Activated gamma-delta T cell (primary cell): ENCODE data around the gene TRPC5OS.

Experiments
- DNase-seq: peaks from one replicate; lab custom pipeline; 2025; lab: John Stamatoyannopoulos, UW
- total RNA-seq, 2 donors: gene quantifications; one replicate each; lab custom pipeline; 2026; lab: John Stamatoyannopoulos, UW

The TRPC5OS gene
- 0.10 to 0.22 reads per million in 2 donors for total RNA-seq

DNA sequence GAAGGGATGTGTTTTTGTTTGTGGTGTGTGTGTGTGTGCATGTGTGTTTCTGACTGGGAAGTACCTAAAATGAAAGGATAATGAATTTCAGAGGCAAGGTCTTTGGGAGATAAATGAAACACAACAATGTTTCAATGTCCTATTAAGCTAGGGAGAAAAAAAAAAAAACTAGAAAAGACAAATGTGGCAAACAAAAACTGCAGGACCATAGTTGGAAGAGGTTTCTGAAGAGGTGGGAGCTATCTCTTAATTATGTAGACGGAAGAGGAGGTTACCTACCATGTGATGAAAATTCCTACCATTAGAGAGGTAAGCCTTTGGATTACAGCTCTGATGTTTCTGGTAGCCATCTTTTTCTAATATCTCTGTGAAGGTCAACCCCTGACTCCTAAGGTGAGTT is at the start of gene TRPC5OS:
Gene TRPC5OS (plus strand): TSS at position 301 of the 400 bp plus-strand sequence. CDS start 25,669 bp downstream, outside the sequence.
- no peak for DNase-seq

DNA sequence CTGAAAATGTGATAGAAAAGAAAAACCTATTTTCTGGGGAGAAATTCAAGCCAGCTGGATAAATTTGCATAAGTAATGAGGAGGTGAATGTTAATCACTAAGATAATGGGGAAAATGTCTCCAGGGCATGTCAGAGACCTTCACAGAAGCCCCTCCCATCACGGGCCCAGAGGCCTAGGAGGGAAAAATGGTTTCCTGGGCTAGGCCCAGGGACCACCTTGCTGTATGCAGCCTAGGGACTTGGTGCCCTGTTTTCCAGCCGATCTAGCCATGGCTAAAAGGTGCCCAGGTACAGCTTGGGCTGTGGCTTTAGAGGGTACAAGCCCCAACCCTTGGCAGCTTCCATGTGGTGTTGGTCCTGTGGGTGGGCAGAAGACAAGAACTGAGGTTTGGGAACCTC is 46.6 kb upstream of the TRPC5OS start:
- DNase-seq, result no peak

GRCh38 chrX:111830571-111830970 is 45.4 kb upstream of the TRPC5OS start:
- DNase-seq, result no peak

DNA sequence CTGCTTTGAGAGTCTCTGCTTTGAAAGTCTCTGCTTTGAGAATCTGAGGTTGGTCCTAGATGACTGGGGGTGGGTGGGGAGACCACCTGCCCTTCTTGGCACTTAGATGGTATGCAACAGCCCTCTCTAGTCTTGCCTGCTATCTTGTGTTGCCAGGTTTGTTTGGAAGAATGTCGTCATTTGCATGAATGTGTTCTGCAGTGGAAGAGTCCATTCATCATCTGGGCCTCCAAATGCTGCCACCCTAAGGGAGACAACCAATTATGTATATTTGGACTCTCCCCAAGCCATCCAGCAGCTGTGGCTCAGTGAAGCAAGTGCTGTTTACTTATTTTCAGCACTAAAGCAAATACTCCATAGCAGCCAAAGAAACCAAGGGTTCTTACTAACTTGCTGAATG is 44.6 kb upstream of the TRPC5OS start:
- no peak for DNase-seq

DNA sequence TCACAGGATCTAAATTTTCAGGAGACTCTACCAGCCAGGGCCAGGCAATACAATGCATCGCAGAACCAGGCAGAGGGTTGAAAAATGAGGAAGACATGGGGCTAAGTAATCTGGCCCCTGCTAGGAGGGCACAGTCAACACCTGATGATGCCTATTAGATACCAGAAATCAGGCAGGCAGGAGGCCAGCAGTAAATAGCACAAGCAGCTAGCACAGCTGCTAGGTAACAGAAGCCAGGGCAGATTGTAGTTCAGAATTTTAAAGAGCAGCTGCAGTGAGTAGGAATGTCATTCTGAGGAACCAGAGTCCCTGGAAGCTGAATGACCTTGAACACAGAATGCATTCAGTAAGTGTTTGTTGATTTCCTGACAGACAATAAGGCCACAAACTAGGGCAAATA is 38.8 kb upstream of the TRPC5OS start:
- DNase-seq, result no peak

DNA sequence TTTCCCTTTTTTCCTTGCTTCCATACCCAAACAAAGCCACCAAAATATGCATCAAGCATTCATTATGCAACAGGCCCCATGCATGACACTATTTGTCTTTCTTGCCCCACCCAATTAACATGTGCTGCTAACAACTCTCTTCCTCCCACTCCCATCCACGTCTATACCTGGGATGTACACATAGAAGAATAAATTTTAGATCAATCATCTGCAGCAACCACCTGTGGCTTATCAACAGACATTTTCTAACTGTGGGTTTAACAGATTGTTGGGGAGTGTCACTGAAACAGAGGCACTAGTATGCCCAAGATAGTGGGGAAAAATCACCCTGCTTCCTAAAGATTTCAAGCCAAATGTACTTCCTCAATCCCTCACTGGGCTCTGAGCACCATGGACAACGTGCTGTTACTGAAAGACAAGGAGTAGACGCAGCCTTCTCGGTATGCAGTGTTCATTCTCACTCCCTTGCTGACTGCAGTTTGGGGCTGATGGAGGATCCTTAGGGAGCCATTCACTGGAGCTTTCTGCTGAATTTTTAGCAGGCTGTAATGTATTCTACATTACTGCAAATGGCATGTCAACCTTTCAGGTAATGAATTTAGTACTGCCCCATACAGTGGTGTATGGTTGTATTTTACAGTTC is 28.4 kb upstream of the TRPC5OS start:
- no peak for DNase-seq

GRCh38 chrX:111848541-111848940 is 27.4 kb upstream of the TRPC5OS start:
- DNase-seq, result no peak

DNA sequence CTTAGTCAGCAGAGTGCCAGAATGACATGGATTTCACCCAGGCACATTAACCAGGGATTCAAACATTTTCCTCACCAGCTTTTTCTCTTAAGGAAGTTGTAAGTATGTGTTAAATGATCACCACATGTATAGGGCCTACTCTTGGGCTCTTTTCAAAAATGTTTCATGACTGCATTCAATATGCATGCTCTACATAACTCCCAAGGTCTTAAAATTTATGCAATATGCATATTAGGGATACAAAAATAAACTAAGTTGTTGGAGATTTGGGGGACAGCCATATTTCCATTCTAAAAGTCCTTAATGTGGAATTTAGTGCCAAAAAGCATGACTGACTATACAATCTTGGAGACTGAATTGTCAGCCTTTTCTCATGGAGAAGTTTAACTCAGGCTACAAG is 25.0 kb upstream of the TRPC5OS start:
- DNase-seq, result no peak

DNA sequence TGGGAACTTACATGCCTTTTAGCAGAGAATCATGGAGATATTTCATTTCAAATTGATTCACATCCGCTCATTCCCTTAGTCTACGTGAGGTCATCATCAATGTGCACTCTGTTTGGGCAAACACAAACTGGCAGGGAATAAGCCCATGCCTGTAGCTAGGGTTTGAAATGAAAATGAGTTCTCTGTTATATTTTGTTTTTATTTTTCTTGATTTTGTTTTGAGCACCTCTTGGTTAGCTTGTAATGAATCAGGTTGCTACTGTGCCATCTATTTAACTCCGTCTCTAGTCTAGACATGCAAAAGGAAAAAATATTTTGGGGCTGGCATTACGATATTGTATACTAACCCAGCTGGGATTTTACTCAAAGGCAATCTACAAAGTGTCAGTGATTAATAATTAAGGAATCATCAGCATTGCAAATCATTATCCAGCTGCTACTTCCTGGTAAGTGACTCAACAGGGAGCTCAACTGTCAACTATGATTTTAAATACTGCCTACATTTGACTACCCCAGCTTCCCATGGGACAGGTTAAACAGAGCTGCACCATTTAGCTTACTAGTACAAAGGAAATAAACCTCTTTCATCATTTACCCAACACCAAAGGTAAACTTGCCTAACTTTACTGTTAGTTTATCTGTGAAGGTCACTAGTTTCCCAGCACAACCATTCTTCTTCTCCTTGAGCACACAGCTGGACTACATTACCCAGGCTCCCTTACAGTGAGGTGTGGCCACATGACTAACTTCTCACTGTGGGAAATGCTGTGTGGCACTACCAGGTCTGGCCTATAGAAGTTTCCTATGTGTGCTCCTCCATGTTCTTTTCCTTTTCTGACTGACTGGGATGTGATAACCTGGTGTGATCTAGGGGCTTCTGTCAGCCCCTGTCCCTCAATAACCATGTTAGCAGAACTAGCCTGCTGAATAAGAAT is 21.2 kb upstream of the TRPC5OS start:
- DNase-seq, result no peak

DNA sequence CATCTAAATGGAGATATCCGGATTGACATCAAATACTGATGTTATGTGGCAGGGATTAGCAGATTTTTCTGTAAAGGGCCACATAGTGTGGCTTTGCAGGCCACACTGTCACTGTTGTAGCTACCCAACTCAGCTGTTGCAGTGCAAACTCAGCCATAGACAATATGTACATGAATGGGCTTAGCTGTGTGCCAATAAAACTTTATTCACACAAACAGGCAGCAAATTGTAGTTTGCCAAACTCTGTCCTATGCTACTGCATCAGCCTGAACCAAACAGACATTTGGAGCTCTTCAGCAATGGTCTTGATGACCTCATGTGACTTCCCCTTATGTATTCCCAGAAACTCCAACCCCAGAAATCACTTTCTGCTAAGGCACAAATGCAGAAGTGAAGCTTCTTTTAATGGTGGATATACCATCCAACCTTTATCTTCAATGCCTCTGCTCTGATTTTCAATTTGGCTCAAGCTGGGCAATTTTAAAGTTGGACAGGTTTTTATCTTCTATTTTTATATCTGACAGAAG is 18.4 kb upstream of the TRPC5OS start:
- DNase-seq, result no peak

- no peak for DNase-seq
Measured at GRCh38 chrX:111861605-111862004, 14.4 kb upstream of the TRPC5OS start.

- no peak for DNase-seq
Measured at GRCh38 chrX:111867236-111867635, 8.7 kb upstream of the TRPC5OS start.

GRCh38 chrX:111868726-111869638 is 7.0 kb upstream of the TRPC5OS start:
- DNase-seq, result no peak

- DNase-seq, result no peak
Measured at GRCh38 chrX:111869639-111870034, 6.3 kb upstream of the TRPC5OS start.

DNA sequence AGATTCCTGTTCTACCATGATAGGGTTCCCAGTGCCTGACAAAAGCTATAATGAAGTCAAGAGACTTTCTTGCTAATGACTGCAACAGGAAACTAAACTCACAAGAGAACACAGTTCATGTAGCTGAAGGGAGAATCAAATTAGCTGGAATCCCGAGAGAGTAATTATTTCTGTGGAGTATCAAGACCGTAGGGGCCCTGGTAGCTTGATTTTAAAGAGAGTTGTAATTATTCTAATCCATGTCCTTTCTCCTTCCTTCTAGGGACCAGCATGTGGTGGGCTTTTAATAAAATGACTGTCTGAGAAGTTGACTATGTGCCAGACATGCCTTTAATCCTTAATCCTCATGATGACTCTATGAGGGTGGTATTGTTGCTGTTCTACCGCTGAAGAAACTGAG is 1.7 kb upstream of the TRPC5OS start:
- DNase-seq, result no peak

- no peak for DNase-seq
Measured at GRCh38 chrX:111876646-111877045, 665 bp downstream of the TRPC5OS start.

DNA sequence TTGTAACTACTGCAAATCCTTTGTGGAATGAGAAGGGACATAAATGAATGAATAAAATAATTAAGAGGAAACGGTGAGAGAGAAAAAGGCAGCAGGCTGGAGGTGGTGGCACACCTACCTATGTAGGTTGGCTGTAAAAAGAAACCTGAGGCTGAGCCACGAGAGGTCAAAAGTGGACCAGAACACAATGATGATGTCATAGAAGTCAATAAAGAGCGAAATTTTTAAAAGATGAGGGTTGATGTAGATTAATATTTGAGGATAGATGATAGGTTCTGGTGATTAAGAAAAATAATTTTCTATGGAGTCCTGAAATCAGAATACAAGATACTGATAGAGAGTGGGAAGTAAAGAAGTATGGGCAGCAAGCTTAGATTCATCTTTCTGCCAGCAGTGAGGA is 1.7 kb downstream of the TRPC5OS start:
- DNase-seq, result no peak

- no peak for DNase-seq
Measured at GRCh38 chrX:111880735-111881134, 4.8 kb downstream of the TRPC5OS start.

DNA sequence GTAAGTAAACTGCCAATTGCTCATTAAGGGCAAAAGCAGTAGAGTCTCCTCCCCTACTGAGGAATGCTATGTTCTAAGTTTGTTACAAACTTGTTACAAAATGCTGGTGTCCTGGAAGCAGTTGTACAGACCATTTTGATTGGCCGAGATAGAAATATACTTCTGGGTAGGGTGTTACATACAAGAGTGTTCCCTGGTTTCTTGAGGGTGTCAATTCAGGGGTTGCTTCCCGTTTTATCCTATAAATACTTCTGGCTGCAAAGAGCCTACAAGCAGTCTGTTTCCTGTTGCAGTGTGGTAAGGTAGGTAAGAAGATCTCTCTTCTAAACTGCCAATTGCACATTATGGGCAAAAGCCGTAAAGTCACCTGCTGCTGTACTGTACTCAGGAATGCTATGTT is 5.7 kb downstream of the TRPC5OS start:
- no peak for DNase-seq

DNA sequence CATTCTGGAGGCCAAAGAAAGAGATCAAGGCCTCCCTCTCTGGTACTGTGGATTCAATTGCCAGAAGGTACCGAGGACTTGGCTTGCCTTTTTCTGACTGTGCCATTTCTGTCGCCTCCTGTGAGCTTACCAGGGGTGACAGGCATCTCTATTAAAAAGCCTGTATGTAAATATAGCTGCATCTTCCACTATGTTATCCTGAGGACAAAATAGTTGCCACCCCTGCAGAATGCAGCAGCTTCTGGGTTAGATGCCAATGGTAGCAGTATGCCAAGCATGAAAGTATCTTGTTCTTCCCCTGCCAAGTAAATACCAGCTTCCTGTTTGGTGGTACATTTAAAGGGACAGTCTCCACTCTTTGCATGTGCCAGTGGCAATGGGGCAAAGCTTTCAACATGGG is 10.7 kb downstream of the TRPC5OS start:
- DNase-seq, result no peak

GRCh38 chrX:111888600-111888999 is 12.6 kb downstream of the TRPC5OS start:
- no peak for DNase-seq

- DNase-seq, result no peak
Measured at GRCh38 chrX:111892375-111892774, 16.4 kb downstream of the TRPC5OS start.
